ENCODE data around the gene APOBEC4.

APOBEC4 gene

DNA sequence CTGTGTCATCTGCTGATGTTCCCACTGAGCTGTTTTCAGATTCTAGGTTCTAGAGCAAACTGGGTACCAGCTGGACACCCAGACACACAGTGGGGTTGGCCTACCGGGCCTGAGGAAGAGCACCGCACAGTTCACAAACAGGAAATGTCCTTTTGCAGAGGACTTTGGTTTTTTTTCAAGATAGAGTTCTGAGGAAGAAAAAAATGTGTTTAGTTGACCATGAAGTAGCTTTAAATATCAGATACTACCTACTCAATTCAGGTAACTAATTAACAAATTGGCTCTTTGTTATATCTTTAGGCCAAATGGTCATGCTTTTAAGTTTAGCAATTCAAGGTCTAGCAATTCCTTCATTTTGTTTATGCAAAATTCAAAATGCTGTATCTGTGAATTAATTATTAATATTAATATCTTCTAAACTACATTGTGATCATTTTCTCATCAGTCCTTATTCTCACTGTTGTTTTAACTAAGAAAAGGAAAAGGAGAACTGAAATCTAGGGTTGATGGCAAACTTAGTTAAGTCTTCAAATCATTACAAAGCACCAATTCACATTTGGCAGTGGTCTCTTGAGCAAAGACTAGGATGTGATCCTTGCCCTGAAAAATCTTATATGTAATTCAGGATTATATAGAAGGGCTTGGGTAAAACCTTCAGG is 45.7 kb downstream of the APOBEC4 start:
- Histone ChIP-seq H3K9me3 (ENCODE audit: control insufficient read depth, low read length) (no peaks in the 10 kb centered on the region), H3K36me3 (ENCODE audit: control insufficient read depth, insufficient read depth, low read length) (no peaks in the 10 kb centered on the region), H3K27me3 (ENCODE audit: control insufficient read depth, insufficient read depth, low read length, poor library complexity, severe bottlenecking) (no peaks in the 10 kb centered on the region), H3K27ac (ENCODE audit: insufficient read depth, low read depth, low read length, poor library complexity, severe bottlenecking) (no peak overlapping the region), H3K4me3 (ENCODE audit: insufficient read depth, low read depth, low read length) (no peak overlapping the region), H3K4me1 (ENCODE audit: control insufficient read depth, insufficient read depth, low read length) (no peaks in the 10 kb centered on the region)
- WGBS, 2 experiments = 94 to 96% methylated on average over 2 of the region's 2 CpGs

DNA sequence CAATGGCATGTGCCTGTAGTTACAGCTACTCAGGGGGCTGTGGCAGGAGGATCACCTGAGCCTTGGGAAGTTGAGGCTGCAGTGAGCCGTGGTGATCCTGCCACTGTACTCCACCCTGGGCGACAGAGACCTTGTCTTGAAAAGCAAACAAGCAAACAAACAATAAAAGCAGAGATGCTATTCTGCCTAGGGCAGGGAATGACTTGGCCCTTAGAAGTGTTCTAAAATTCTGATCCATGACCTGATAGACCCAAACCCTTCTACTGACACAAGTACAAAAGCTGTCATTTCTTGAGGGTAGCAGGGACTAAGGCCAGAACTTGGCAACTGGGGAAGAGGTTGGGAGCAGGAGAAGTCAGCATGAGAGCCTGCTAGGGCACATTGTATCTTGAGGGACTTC is 47.2 kb downstream of the APOBEC4 start:
- H3K4me3 ChIP-seq (ENCODE audit: insufficient read depth, low read depth, low read length) = no peak overlapping the region
- H3K27ac ChIP-seq (ENCODE audit: insufficient read depth, low read depth, low read length, poor library complexity, severe bottlenecking) = no peak overlapping the region
- H3K4me1 ChIP-seq (ENCODE audit: control insufficient read depth, insufficient read depth, low read length) = no peaks in the 10 kb centered on the region
- H3K9me3 ChIP-seq (ENCODE audit: control insufficient read depth, low read length) = no peaks in the 10 kb centered on the region
- WGBS, 2 experiments = 85 to 86% methylated on average over 2 of the region's 2 CpGs
- H3K36me3 ChIP-seq (ENCODE audit: control insufficient read depth, insufficient read depth, low read length) = no peaks in the 10 kb centered on the region
- H3K27me3 ChIP-seq (ENCODE audit: control insufficient read depth, insufficient read depth, low read length, poor library complexity, severe bottlenecking) = no peaks in the 10 kb centered on the region

DNA sequence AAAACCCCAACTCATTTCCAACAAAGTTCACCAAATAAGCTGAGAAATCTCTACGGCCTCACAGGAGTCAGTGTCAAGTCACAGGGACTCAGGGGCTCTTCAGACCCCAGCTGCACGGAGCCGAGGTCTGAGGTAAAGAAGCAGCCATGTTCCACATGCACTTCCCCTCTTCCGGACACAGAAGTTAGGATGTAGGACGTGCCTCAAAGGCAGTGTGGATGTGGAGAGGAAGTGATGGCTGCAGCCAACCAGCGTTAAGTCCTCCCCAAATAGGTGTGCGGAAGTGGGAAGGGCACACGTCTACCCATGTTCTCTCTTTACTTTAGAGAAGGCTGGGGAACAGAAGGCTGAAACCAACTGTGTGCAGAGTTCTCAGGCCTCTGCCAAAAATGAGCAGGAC is 48.3 kb downstream of the APOBEC4 start:
- Histone ChIP-seq H3K4me3 (ENCODE audit: insufficient read depth, low read depth, low read length) (no peak overlapping the region), H3K27ac (ENCODE audit: insufficient read depth, low read depth, low read length, poor library complexity, severe bottlenecking) (no peak overlapping the region), H3K36me3 (ENCODE audit: control insufficient read depth, insufficient read depth, low read length) (no peaks in the 10 kb centered on the region), H3K27me3 (ENCODE audit: control insufficient read depth, insufficient read depth, low read length, poor library complexity, severe bottlenecking) (no peaks in the 10 kb centered on the region), H3K9me3 (ENCODE audit: control insufficient read depth, low read length) (no peaks in the 10 kb centered on the region), H3K4me1 (ENCODE audit: control insufficient read depth, insufficient read depth, low read length) (no peaks in the 10 kb centered on the region)
- 93 to 95% methylated on average over 8 of the region's 8 CpGs for WGBS, 2 experiments

DNA sequence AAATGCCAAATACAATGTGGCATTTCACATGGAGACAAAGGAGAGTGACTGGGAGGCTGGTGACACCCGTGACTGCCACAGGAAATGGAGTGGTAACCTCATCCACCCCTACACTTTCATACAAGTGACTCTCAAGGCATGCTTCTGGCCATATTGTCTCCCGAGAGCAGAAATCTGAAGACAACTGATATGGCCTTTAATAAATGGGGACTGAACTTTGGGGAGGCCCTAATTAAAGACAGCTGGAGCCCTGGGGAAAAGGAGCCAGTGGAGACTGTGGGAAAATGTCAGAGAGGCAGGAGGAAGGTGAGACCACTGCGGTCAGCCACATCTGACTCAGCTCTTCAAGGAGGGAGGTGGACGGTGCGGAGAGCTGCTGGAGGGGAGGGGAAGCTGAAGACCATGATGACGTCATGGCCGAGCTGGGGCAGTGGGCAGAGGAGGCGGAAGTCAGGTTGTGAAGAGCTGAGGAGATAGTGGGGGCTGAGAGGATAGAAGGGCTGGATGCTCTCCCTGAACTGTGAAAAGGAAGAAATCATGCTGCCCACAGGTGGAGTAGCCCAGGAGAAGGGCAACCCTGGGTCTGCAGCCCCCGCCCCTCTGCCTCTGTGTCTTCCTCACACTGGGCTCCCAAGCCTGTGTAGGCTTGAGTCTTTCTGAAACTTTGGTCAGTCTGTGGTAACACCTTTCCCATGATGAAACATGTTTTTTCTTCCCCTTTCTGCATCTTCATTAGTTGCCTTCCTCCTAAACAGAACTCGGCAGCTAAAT is 48.9 kb downstream of the APOBEC4 start:
- 87 to 90% methylated on average over 10 of the region's 10 CpGs for WGBS, 2 experiments
- no peaks in the 10 kb centered on the region for H3K36me3 ChIP-seq (ENCODE audit: control insufficient read depth, insufficient read depth, low read length)
- no peaks in the 10 kb centered on the region for H3K9me3 ChIP-seq (ENCODE audit: control insufficient read depth, low read length)
- no peaks in the 10 kb centered on the region for H3K27me3 ChIP-seq (ENCODE audit: control insufficient read depth, insufficient read depth, low read length, poor library complexity, severe bottlenecking)
- H3K4me1 ChIP-seq (ENCODE audit: control insufficient read depth, insufficient read depth, low read length) = no peaks in the 10 kb centered on the region
- H3K27ac ChIP-seq (ENCODE audit: insufficient read depth, low read depth, low read length, poor library complexity, severe bottlenecking) = no peak overlapping the region
- no peak overlapping the region for H3K4me3 ChIP-seq (ENCODE audit: insufficient read depth, low read depth, low read length)

DNA sequence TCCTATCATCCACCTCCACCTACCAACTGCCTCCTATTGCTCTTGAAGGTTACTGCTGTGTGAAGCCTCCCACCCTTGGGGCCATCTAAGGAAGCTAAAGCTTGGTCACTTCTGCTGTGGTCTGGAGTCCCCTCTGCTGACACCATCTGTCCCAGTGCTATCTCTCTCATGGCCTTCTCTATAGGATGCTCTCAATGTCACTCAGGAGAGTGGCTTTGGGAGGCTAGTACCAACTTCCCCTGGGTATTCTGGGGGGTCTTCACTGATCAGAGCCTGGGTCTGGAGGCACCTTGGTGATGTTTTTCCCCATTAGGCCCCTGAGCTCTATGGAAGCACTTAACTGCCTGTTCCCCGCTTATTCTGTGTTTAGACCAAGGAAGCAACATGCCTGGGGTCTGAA is 50.6 kb downstream of the APOBEC4 start:
- 93 to 94% methylated on average over 1 of the region's 1 CpG for WGBS, 2 experiments
- Histone ChIP-seq H3K27me3 (ENCODE audit: control insufficient read depth, insufficient read depth, low read length, poor library complexity, severe bottlenecking) (no peaks in the 10 kb centered on the region), H3K4me1 (ENCODE audit: control insufficient read depth, insufficient read depth, low read length) (no peaks in the 10 kb centered on the region), H3K36me3 (ENCODE audit: control insufficient read depth, insufficient read depth, low read length) (no peaks in the 10 kb centered on the region), H3K9me3 (ENCODE audit: control insufficient read depth, low read length) (no peaks in the 10 kb centered on the region), H3K27ac (ENCODE audit: insufficient read depth, low read depth, low read length, poor library complexity, severe bottlenecking) (no peak overlapping the region), H3K4me3 (ENCODE audit: insufficient read depth, low read depth, low read length) (no peak overlapping the region)

DNA sequence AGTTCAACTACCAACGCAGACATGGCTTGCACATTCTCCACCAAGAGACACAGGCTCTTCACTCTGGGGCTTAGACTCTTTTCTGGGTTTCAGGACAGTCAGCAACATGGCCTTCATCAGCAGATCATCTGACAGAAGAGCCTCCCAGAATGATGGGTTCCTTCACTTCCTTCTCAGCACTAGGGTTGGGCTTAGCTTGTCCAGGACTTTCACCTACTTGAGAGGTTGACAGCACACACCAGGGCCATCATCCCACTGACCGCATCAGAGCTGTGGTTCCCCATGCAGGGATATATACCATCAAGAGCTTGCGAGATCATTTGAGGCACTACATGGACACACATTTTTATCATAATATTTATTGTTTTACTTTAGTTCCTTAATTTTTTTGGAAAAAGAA is 52.5 kb downstream of the APOBEC4 start:
- no peaks in the 10 kb centered on the region for H3K9me3 ChIP-seq (ENCODE audit: control insufficient read depth, low read length)
- no peak overlapping the region for H3K27ac ChIP-seq (ENCODE audit: insufficient read depth, low read depth, low read length, poor library complexity, severe bottlenecking)
- H3K4me3 ChIP-seq (ENCODE audit: insufficient read depth, low read depth, low read length) = no peak overlapping the region
- no peaks in the 10 kb centered on the region for H3K36me3 ChIP-seq (ENCODE audit: control insufficient read depth, insufficient read depth, low read length)
- H3K27me3 ChIP-seq (ENCODE audit: control insufficient read depth, insufficient read depth, low read length, poor library complexity, severe bottlenecking) = no peaks in the 10 kb centered on the region
- H3K4me1 ChIP-seq (ENCODE audit: control insufficient read depth, insufficient read depth, low read length) = no peaks in the 10 kb centered on the region
- WGBS, 2 experiments = 95 to 97% methylated on average over 2 to 3 of the region's 3 CpGs

DNA sequence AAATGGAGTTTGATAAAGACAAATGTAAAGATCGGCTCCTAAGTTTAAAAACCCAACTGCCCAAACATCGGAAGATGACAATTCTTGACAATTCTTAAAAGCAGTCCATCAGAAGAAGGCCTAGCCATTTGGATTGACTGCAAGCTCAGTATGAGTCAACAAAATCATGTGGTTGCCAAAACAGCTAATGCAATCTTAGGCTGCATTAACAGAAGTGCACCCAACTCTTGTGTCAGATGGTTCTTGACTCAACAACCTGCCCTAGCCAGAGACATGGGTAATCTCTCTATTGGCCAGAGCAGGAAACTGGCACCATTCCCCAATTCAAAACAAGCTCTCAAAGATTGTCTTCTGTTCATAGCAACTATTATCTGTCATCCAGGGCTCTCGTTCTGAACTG is 53.0 kb downstream of the APOBEC4 start:
- Histone ChIP-seq H3K9me3 (ENCODE audit: control insufficient read depth, low read length) (no peaks in the 10 kb centered on the region), H3K4me3 (ENCODE audit: insufficient read depth, low read depth, low read length) (no peak overlapping the region), H3K27ac (ENCODE audit: insufficient read depth, low read depth, low read length, poor library complexity, severe bottlenecking) (no peak overlapping the region), H3K4me1 (ENCODE audit: control insufficient read depth, insufficient read depth, low read length) (no peaks in the 10 kb centered on the region), H3K36me3 (ENCODE audit: control insufficient read depth, insufficient read depth, low read length) (no peaks in the 10 kb centered on the region), H3K27me3 (ENCODE audit: control insufficient read depth, insufficient read depth, low read length, poor library complexity, severe bottlenecking) (no peaks in the 10 kb centered on the region)
- WGBS, 2 experiments = 90 to 96% methylated on average over 3 of the region's 3 CpGs

DNA sequence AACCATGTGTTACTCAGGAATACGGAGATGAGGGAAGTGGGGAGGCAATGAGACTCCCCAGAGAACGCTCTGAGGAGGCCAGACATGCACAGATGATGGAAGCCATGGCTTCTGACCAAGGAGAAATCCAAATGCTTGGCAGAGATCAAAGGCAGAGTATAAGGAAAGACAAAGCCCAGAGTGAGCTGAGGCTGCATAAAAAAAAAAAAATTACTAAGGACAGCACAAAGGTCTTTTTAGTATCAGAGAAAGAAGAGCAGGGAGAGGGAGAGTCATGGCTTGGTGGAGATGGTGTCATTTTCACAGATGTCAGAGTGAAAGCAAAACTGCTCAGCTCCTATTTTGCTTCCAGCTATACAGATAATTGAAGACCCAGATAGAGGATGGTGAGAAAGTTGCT is 54.7 kb downstream of the APOBEC4 start:
- no peaks in the 10 kb centered on the region for H3K27me3 ChIP-seq (ENCODE audit: control insufficient read depth, insufficient read depth, low read length, poor library complexity, severe bottlenecking)
- no peak overlapping the region for H3K27ac ChIP-seq (ENCODE audit: insufficient read depth, low read depth, low read length, poor library complexity, severe bottlenecking)
- no peaks in the 10 kb centered on the region for H3K9me3 ChIP-seq (ENCODE audit: control insufficient read depth, low read length)
- no peak overlapping the region for H3K4me3 ChIP-seq (ENCODE audit: insufficient read depth, low read depth, low read length)
- no peaks in the 10 kb centered on the region for H3K4me1 ChIP-seq (ENCODE audit: control insufficient read depth, insufficient read depth, low read length)
- WGBS, 2 experiments = 90 to 98% methylated on average over 2 of the region's 2 CpGs
- no peaks in the 10 kb centered on the region for H3K36me3 ChIP-seq (ENCODE audit: control insufficient read depth, insufficient read depth, low read length)

DNA sequence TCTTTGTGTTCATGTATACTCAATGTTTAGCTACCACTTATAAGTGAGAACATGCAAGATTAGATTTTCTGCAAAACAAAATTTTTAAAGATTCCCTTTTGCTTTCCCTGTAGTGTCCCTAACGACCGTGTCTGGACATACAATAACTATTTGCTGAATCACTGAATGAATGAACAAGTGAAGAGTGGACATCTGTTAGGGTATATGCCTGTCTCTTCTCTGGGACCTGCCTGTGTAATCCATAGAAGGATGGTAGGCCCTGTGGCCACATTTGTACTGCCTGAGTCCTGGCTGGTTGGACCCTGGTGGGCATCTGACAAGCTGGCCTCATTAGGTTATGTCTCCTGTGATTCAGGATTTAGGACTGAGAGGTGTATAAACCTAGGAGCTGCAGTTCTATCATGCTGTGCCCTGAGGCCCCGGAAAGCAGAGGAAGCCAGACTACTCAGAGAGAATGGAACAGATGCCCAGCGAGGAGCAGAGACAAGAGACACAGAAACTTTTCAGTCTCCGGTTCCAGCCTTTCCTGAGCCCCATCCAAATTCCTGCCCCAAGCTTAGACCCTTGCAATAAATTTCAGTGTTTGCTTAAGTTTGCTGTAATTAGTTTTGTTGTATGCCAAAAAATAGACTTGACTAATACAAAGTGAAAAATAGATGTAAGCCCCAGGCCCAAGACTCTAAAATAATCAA is 55.3 kb downstream of the APOBEC4 start:
- no peaks in the 10 kb centered on the region for H3K36me3 ChIP-seq (ENCODE audit: control insufficient read depth, insufficient read depth, low read length)
- H3K9me3 ChIP-seq (ENCODE audit: control insufficient read depth, low read length) = no peaks in the 10 kb centered on the region
- H3K4me1 ChIP-seq (ENCODE audit: control insufficient read depth, insufficient read depth, low read length) = no peaks in the 10 kb centered on the region
- H3K27me3 ChIP-seq (ENCODE audit: control insufficient read depth, insufficient read depth, low read length, poor library complexity, severe bottlenecking) = no peaks in the 10 kb centered on the region
- H3K4me3 ChIP-seq (ENCODE audit: insufficient read depth, low read depth, low read length) = no peak overlapping the region
- 80 to 84% methylated on average over 5 of the region's 5 CpGs for WGBS, 2 experiments
- no peak overlapping the region for H3K27ac ChIP-seq (ENCODE audit: insufficient read depth, low read depth, low read length, poor library complexity, severe bottlenecking)

DNA sequence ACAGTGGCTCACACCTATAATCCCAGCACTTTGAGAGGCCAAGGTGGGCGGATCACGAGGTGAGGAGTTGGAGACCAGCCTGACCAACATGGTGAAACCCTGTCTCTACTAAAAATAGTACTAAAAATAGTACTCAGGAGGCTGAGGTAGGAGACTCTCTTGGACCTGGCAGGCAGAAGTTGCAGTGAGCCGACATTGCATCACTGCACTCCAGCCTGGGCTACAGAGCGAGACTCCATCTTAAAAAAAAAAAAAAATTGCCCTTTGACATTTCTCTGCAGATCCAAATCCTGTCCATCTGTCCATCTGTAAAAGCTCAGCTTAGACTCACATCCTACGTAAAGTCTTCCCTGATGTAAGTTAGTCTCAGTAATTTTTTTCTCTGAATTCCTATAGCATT is 56.6 kb downstream of the APOBEC4 start:
- H3K27ac ChIP-seq (ENCODE audit: insufficient read depth, low read depth, low read length, poor library complexity, severe bottlenecking) = no peak overlapping the region
- no peaks in the 10 kb centered on the region for H3K9me3 ChIP-seq (ENCODE audit: control insufficient read depth, low read length)
- no peaks in the 10 kb centered on the region for H3K4me1 ChIP-seq (ENCODE audit: control insufficient read depth, insufficient read depth, low read length)
- H3K36me3 ChIP-seq (ENCODE audit: control insufficient read depth, insufficient read depth, low read length) = no peaks in the 10 kb centered on the region
- 93 to 95% methylated on average over 5 of the region's 5 CpGs for WGBS, 2 experiments
- no peak overlapping the region for H3K4me3 ChIP-seq (ENCODE audit: insufficient read depth, low read depth, low read length)
- no peaks in the 10 kb centered on the region for H3K27me3 ChIP-seq (ENCODE audit: control insufficient read depth, insufficient read depth, low read length, poor library complexity, severe bottlenecking)
